Astrocyte of the hippocampus (primary cell): Measurements from ENCODE around the gene TGFBR3L.

Experiments used
- DNase-seq: peaks from one replicate; pipeline ENCODE4 v3.0.0; 2011; ENCODE audit warnings: low read depth, low spot score

The TGFBR3L gene

GRCh38 chr19:7904074-7905020 is 10.3 kb upstream of the TGFBR3L start:
- no peak for DNase-seq

- no peak for DNase-seq
Observed at GRCh38 chr19:7905268-7905667, 9.4 kb upstream of the TGFBR3L start.

GRCh38 chr19:7905859-7906258 is 8.8 kb upstream of the TGFBR3L start:
- DNase-seq, result no peak

- no peak for DNase-seq
Observed at GRCh38 chr19:7907122-7907521, 7.5 kb upstream of the TGFBR3L start.

- DNase-seq, result no peak
Observed at GRCh38 chr19:7907544-7907943, 7.1 kb upstream of the TGFBR3L start.

- no peak for DNase-seq
Observed at GRCh38 chr19:7908078-7908699, 6.4 kb upstream of the TGFBR3L start.

GRCh38 chr19:7908742-7909461 is 5.7 kb upstream of the TGFBR3L start:
- no peak for DNase-seq

GRCh38 chr19:7909471-7910067 is 5.1 kb upstream of the TGFBR3L start:
- no peak for DNase-seq

- DNase-seq, result no peak
Observed at GRCh38 chr19:7910321-7911161, 4.1 kb upstream of the TGFBR3L start.

- no peak for DNase-seq
Observed at GRCh38 chr19:7911508-7912143, 3.0 kb upstream of the TGFBR3L start.

- DNase-seq, result no peak
Observed at GRCh38 chr19:7912144-7912696, 2.4 kb upstream of the TGFBR3L start.

GRCh38 chr19:7912697-7913564 is 1.7 kb upstream of the TGFBR3L start:
- DNase-seq, result no peak

- DNase-seq, result no peak
Observed at GRCh38 chr19:7913652-7914051, 978 bp upstream of the TGFBR3L start.

GRCh38 chr19:7914099-7914498 is 531 bp upstream of the TGFBR3L start:
- DNase-seq, result no peak

GRCh38 chr19:7915250-7916102 is 846 bp downstream of the TGFBR3L start:
- DNase-seq, result no peak

GRCh38 chr19:7916103-7916954 is 1.7 kb downstream of the TGFBR3L start:
- DNase-seq, result no peak

- no peak for DNase-seq
Observed at GRCh38 chr19:7916955-7917266, 2.3 kb downstream of the TGFBR3L start.
